A673 (cell line): ENCODE results near the gene ZNF546.

Experiments
- CTCF ChIP-seq: fragments of 300-800, 200-600 bp; sonication (generic); conservative IDR thresholded peaks from 2 replicates; pipeline ENCODE4 v1.5.1; 2017; ENCODE audit warnings: low read depth, mild to moderate bottlenecking, antibody characterized with exemption, low read length, moderate library complexity, mixed read lengths
- EZH2 ChIP-seq: fragments of 200-600 bp; sonication (generic); IDR thresholded peaks from 2 replicates; pipeline ENCODE4 v1.6.1; 2017; ENCODE audit warnings: borderline replicate concordance, low read depth, mild to moderate bottlenecking, mixed read lengths, antibody characterized with exemption, low read length; ENCODE audit not compliant: poor library complexity, severe bottlenecking

DNA sequence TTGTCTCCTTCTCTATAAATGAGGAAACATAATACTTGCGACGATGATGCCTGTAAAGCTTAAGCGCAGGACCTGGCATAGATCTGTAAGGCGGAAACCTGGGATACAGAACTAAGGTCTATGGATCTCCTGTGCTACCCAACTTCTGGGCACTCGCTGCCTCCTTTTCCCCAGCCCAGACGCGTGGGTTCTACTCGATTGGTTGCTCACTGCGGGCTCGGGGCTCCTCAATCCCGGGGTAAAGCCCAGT is 26.5 kb upstream of the ZNF546 start:
- TF ChIP-seq CTCF (no peak), EZH2 (no peak)
